ENCODE results near the gene DYNC2H1.

- no peak for TF ChIP-seq POLR2AphosphoS5 (IDR thresholded peaks at IDR 0.05; ENCODE audit: low read depth)
- TF ChIP-seq REST (IDR thresholded peaks at IDR 0.05; ENCODE audit: insufficient replicate concordance, low read depth) = no peak
- TF ChIP-seq, protein P1, sequence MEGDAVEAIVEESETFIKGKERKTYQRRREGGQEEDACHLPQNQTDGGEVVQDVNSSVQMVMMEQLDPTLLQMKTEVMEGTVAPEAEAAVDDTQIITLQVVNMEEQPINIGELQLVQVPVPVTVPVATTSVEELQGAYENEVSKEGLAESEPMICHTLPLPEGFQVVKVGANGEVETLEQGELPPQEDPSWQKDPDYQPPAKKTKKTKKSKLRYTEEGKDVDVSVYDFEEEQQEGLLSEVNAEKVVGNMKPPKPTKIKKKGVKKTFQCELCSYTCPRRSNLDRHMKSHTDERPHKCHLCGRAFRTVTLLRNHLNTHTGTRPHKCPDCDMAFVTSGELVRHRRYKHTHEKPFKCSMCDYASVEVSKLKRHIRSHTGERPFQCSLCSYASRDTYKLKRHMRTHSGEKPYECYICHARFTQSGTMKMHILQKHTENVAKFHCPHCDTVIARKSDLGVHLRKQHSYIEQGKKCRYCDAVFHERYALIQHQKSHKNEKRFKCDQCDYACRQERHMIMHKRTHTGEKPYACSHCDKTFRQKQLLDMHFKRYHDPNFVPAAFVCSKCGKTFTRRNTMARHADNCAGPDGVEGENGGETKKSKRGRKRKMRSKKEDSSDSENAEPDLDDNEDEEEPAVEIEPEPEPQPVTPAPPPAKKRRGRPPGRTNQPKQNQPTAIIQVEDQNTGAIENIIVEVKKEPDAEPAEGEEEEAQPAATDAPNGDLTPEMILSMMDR (IDR thresholded peaks at IDR 0.05; ENCODE audit: insufficient read depth, low read length) = no peak
- TF ChIP-seq GABPA (IDR thresholded peaks at IDR 0.05; ENCODE audit: low read depth) = no peak
- TF ChIP-seq SPI1 (IDR thresholded peaks at IDR 0.05; ENCODE audit: borderline replicate concordance, low read depth) = no peak
These were observed 18.0 kb upstream of the DYNC2H1 start for GRCh38 chr11:103091064-103091800.

Measured in HL-60 (cell line).